ENCODE measurements around the gene ZNF567. TPM values are rescaled to one million over a fixed set of nuclear protein-coding genes. Genes with fewer than 3 reads are reported as not detected.
"Not testable (repeated sequence)": the region's sequence is repeated elsewhere in the genome, so short reads cannot be mapped to it uniquely, and the experiment has no call there.

ZNF567 gene
- total RNA-seq, 2 donors from 2014 or later = 5.5 to 7.8 TPM

DNA sequence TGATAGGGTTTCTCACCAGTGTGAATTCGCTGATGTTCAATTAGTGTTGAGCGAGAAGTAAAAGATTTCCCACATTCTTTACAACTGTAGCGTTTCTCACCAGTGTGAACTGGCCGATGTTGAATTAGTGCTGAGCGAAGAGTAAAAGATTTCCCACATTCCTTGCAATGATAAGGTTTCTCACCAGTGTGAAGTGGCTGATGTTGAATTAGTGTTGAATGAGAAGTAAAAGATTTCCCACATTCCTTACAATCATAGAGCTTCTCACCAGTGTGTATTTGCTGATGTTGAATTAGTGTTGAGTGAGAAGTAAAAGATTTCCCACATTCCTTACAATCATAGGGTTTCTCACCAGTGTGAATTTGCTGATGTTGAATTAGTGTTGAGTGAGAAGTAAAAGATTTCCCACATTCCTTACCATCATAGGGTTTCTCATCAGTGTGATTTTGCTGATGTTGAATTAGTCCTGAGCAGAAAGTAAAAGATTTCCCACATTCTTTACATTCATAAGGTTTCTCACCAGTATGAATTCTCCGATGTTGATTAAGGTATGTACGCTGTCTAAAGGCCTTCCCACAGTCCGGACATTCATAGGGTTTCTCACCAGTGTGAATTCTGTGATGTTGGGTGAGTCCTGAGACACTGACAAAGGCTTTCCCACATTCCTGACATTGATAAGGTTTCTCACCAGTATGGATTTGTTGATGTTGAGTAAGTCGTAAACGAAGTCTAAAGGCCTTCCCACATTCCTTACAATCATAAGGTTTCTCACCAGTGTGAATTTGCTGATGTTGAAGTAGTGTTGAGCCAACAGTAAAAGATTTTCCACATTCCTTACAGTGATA lies 61.2 kb downstream of the ZNF567 start:
- intact Hi-C loops (cut with DNase I) = no loop called here
- no peak for DNase-seq (ENCODE audit: low spot score)

- DNase-seq (ENCODE audit: low spot score); intact Hi-C loops (cut with DNase I): not testable (repeated sequence)
Observed at GRCh38 chr19:36749613-36750012, 62.2 kb downstream of the ZNF567 start.

GRCh38 chr19:36750066-36750691 lies 62.8 kb downstream of the ZNF567 start:
- intact Hi-C loops (cut with DNase I) = no loop called here
- no peak for DNase-seq (ENCODE audit: low spot score)

Other genes starting within 250 kb of the ZNF567 start
- 10 to 100 TPM; 10.1 to 13.7 TPM for gene ZNF566, start 198.1 kb upstream of the ZNF567 start, total RNA-seq
- gene ZNF260, start 159.3 kb upstream of the ZNF567 start, total RNA-seq = 10 to 100 TPM in 1 of 2 donors, 1 to 10 TPM in 1; 7.6 to 11.8 TPM
- 10 to 100 TPM; 13.9 to 15.9 TPM for gene ZNF529, start 114.3 kb upstream of the ZNF567 start, total RNA-seq
- gene ZNF382, start 82.3 kb upstream of the ZNF567 start, total RNA-seq = 1 to 10 TPM; 7.3 to 7.4 TPM
- gene ZNF461, start 20.8 kb upstream of the ZNF567 start, total RNA-seq = 1 to 10 TPM; 7.3 to 9.7 TPM
- gene ZNF850, start 85.2 kb downstream of the ZNF567 start, total RNA-seq = 1 to 10 TPM; 5.1 to 5.2 TPM
- 1 to 10 TPM; 7.1 to 8.4 TPM for gene ZNF790, start 150.8 kb downstream of the ZNF567 start, total RNA-seq
- gene ZNF345, start 163.3 kb downstream of the ZNF567 start, total RNA-seq = 1 to 10 TPM; 5.3 to 6.6 TPM
- 1 to 10 TPM; 3.3 to 3.4 TPM for gene ZNF829, start 228.7 kb downstream of the ZNF567 start, total RNA-seq
- gene ZNF568, start 228.7 kb downstream of the ZNF567 start, total RNA-seq = 10 to 100 TPM; 11.5 to 13.0 TPM